PC-3 (cell line): ENCODE data around the gene PRDX5. TPM values are rescaled to one million over a fixed set of nuclear protein-coding genes. Genes with fewer than 3 reads are reported as not detected.
A peak's percentile ranks its signal among the peaks of the same experiment; 100 is the strongest.

Experiments
- ATAC-seq: fragments of 200-7000 bp; cut with Tn5 transposase; 2 replicates; pipeline ENCODE4 v1.9.1; 2020; ENCODE audit warnings: mild to moderate bottlenecking, moderate library complexity
- BruUV-seq: library from RNA; stranded (reverse); fragments of 400-500 nt; replicated peaks from 2 replicates; lab custom pipeline; 2021; lab: Mats Ljungman, UMichigan
- CTCF ChIA-PET: fragments of 300-600 bp; sonication (Branson Sonifier 250); formaldehyde crosslinking; loops from one replicate; lab custom pipeline; 2022; ENCODE audit warnings: antibody characterized with exemption; lab: Charles Lee
- POLR2A ChIA-PET: fragments of 300-600 bp; sonication (Branson Sonifier 250); formaldehyde crosslinking; loops from one replicate; lab custom pipeline; 2022; ENCODE audit warnings: antibody characterized with exemption; ENCODE audit not compliant: unreplicated experiment; lab: Charles Lee
- DNase-seq: peaks from one replicate; pipeline ENCODE4 v3.0.0-alpha.2; 2015
- H2AFZ ChIP-seq: fragments of 300-600 bp; sonication (generic); 2 replicates; pipeline ENCODE4 v1.6.0; 2016; ENCODE audit warnings: antibody characterized with exemption, low read length
- H3F3A ChIP-seq: fragments of 300-600 bp; sonication (generic); one replicate; pipeline ENCODE4 v1.6.0; 2017; ENCODE audit warnings: antibody characterized with exemption, low read length, control low read depth, mild to moderate bottlenecking; ENCODE audit not compliant: unreplicated experiment
- H3K27ac ChIP-seq: fragments of 300-600 bp; sonication (generic); 2 replicates; pipeline ENCODE4 v1.5.1; 2016; ENCODE audit warnings: mild to moderate bottlenecking, low read length
- H3K27me3 ChIP-seq: fragments of 300-600 bp; sonication (generic); 2 replicates; pipeline ENCODE4 v1.6.1; 2016; ENCODE audit warnings: low read length, mixed read lengths
- H3K36me3 ChIP-seq: fragments of 300-600 bp; sonication (generic); 2 replicates; pipeline ENCODE4 v1.6.1; 2016; ENCODE audit warnings: low read depth, mixed run types, low read length, mixed read lengths
- H3K4me1 ChIP-seq: fragments of 300-600 bp; sonication (generic); 2 replicates; pipeline ENCODE4 v1.5.1; 2016; ENCODE audit warnings: low read length; ENCODE audit not compliant: insufficient read depth
- H3K4me2 ChIP-seq: fragments of 300-600 bp; sonication (generic); 2 replicates; pipeline ENCODE4 v1.6.0; 2016; ENCODE audit warnings: low read length
- H3K4me3 ChIP-seq: fragments of 300-600 bp; sonication (generic); 2 replicates; pipeline ENCODE4 v1.5.1; 2016; ENCODE audit warnings: mild to moderate bottlenecking, low read length, mixed read lengths
- H3K79me2 ChIP-seq: fragments of 300-600 bp; sonication (generic); 2 replicates; pipeline ENCODE4 v1.6.1; 2017; ENCODE audit warnings: low read length, mixed read lengths
- H3K9ac ChIP-seq: fragments of 300-600 bp; sonication (generic); 2 replicates; pipeline ENCODE4 v1.6.0; 2016; ENCODE audit warnings: mild to moderate bottlenecking, low read length
- H3K9me2 ChIP-seq: fragments of 300-600 bp; sonication (generic); replicated peaks from 2 replicates; pipeline ENCODE4 v1.6.1; 2016; ENCODE audit warnings: mixed run types, low read length, mixed read lengths
- H3K9me3 ChIP-seq: fragments of 300-600 bp; sonication (generic); 2 replicates; pipeline ENCODE4 v1.6.1; 2016; ENCODE audit warnings: low read length, mixed read lengths
- H4K20me1 ChIP-seq: fragments of 300-600 bp; sonication (generic); 2 replicates; pipeline ENCODE4 v1.6.1; 2016; ENCODE audit warnings: low read length, mixed read lengths
- CTCF ChIP-seq: fragments of 300-600 bp; sonication (generic); conservative IDR thresholded peaks from 2 replicates; pipeline ENCODE4 v1.5.1; 2017; ENCODE audit warnings: antibody characterized with exemption, low read depth, mild to moderate bottlenecking, low read length
- EZH2 ChIP-seq: fragments of 300-600 bp; sonication (generic); IDR thresholded peaks from one replicate; pipeline ENCODE4 v1.6.1; 2017; ENCODE audit warnings: antibody characterized with exemption, mild to moderate bottlenecking, low read length; ENCODE audit not compliant: unreplicated experiment
- EZH2phosphoT487 ChIP-seq: fragments of 300-600 bp; sonication (generic); IDR thresholded peaks from 2 replicates; pipeline ENCODE4 v1.6.1; 2018; ENCODE audit warnings: mild to moderate bottlenecking, antibody characterized with exemption, low read length, borderline replicate concordance
- intact Hi-C: fragments of 100-400 bp; cut with micrococcal nuclease; formaldehyde crosslinking; loops from 2 replicates; pipeline ENCODE4 v1.9.0; 2023
- total RNA-seq: library from RNA; depleted of rRNA; stranded (reverse); fragments of >200 nt; gene quantifications from 2 replicates; pipeline ENCODE4 v1.2.3, GENCODE V29; 2014

Gene PRDX5
- total RNA-seq, 1 experiment from 2014 or later, result 467 TPM

GRCh38 chr11:64341851-64342791, 24.2 kb downstream of the PRDX5 start:
- Histone ChIP-seq H3K27ac (0 out of 2 replicates have a peak overlapping the region, but pooled peaks have one; percentile 12), H3K9me2 (no peaks in the 10 kb centered on the region), H3K79me2 (no peaks in the 10 kb centered on the region), H4K20me1 (no peaks in the 10 kb centered on the region), H2AFZ (peak overlapping the region; percentile 84), H3K4me2 (peak overlapping the region; percentile 87), H3K9me3 (no peaks in the 10 kb centered on the region), H3K27me3 (no peaks in the 10 kb centered on the region), H3K9ac (peak overlapping the region; percentile 69), H3K36me3 (no peaks in the 10 kb centered on the region), H3K4me1 (peaks cover 8% of the 10 kb centered on the region), H3F3A (no peaks in the 10 kb centered on the region), H3K4me3 (peak overlapping the region; percentile 65)
- intact Hi-C loops, result no loop called here
- peak; percentile 61 for TF ChIP-seq CTCF
- TF ChIP-seq EZH2phosphoT487, result no peak
- no peak for TF ChIP-seq EZH2
- ATAC-seq (peak; percentile 96), DNase-seq (peak; percentile 96)
- POLR2A ChIA-PET, result interaction anchor here (0.6 to 0.7 kb wide), 4 partner anchors 13 to 1678 kb away, joined by 3 to 7 read pairs (median 4); partner anchors contain the start of genes PRDX5 and TRMT112
- BruUV-seq, result TSS peak; percentile 94
- CTCF ChIA-PET, result interaction anchor here (0.6 to 1.5 kb wide), 10 partner anchors 11 to 793 kb away, joined by 3 to 27 read pairs (median 6); partner anchors contain the start of genes PRDX5 and TRMT112

- intact Hi-C loops, result no loop called here
- ATAC-seq (peak; percentile 1; the same call in 1 of the 2 replicates), DNase-seq (no peak)
- ChIA-PET POLR2A (interaction anchor here (0.6 to 0.7 kb wide), 3 partner anchors 12 to 1679 kb away, joined by 3 to 7 read pairs (median 4); partner anchors contain the start of genes PRDX5 and TRMT112), CTCF (interaction anchor here (0.6 to 1.5 kb wide), 8 partner anchors 10 to 204 kb away, joined by 3 to 27 read pairs (median 6); partner anchors contain the start of genes PRDX5 and TRMT112)
- peak overlapping the region; percentile 84 for H2AFZ ChIP-seq
- H4K20me1 ChIP-seq, result no peaks in the 10 kb centered on the region
- no peak for TF ChIP-seq CTCF
- no peak for TF ChIP-seq EZH2phosphoT487
- TF ChIP-seq EZH2, result no peak
- no peaks in the 10 kb centered on the region for H3F3A ChIP-seq
- no peaks in the 10 kb centered on the region for H3K36me3 ChIP-seq
- no peaks in the 10 kb centered on the region for H3K27me3 ChIP-seq
- H3K27ac ChIP-seq, result no peak overlapping the region
- BruUV-seq, result no TSS peak
- H3K4me3 ChIP-seq, result peak overlapping the region; percentile 65
- peak overlapping the region; percentile 87 for H3K4me2 ChIP-seq
- H3K9me2 ChIP-seq, result no peaks in the 10 kb centered on the region
- no peak overlapping the region for H3K9ac ChIP-seq
- H3K4me1 ChIP-seq, result peaks cover 12% of the 10 kb centered on the region
- no peaks in the 10 kb centered on the region for H3K79me2 ChIP-seq
- H3K9me3 ChIP-seq, result no peaks in the 10 kb centered on the region
Measured at GRCh38 chr11:64342869-64343745, 25.2 kb downstream of the PRDX5 start.
